ENCODE measurements around the gene MPIG6B.

- TF ChIP-seq POLR2AphosphoS5 (IDR thresholded peaks at IDR 0.05; ENCODE audit: low read depth, low read length): no peak
- TF ChIP-seq TAF1 (IDR thresholded peaks at IDR 0.05; ENCODE audit: borderline replicate concordance, low read depth, low read length): no peak
- no peak for TF ChIP-seq POLR2A (IDR thresholded peaks at IDR 0.05; ENCODE audit: low read depth, low read length)
These were observed 39.6 kb upstream of the MPIG6B start for GRCh38 chr6:31683591-31683990.

Measured in GM12892 (cell line).